BJ (cell line): ENCODE measurements around the gene SH3GLB2. TPM values are rescaled to one million over a fixed set of nuclear protein-coding genes. Genes with fewer than 3 reads are reported as not detected.
"Not testable (repeated sequence)": the region's sequence is repeated elsewhere in the genome, so short reads cannot be mapped to it uniquely, and the experiment has no call there.

Experiments used
- CTCF ChIA-PET: fragments of 350-600 bp; formaldehyde crosslinking; extraction: SDS; loops from one replicate; lab custom pipeline; 2021; ENCODE audit warnings: antibody characterized with exemption, inconsistent platforms; lab: Yijun Ruan, JAX
- POLR2A ChIA-PET: fragments of 300-600 bp; sonication (Branson Sonifier 250); formaldehyde crosslinking; extraction: SDS; loops from one replicate; lab custom pipeline; 2021; ENCODE audit warnings: antibody characterized with exemption; lab: Charles Lee
- DNase-seq: peaks from one replicate; pipeline ENCODE4 v3.0.0-alpha.2; 2011; ENCODE audit warnings: low read depth
- H3K27me3 ChIP-seq: 2 replicates; pipeline ENCODE4 v1.6.0; 2011; ENCODE audit warnings: low read length; ENCODE audit not compliant: control insufficient read depth, insufficient read depth
- H3K36me3 ChIP-seq: 2 replicates; pipeline ENCODE4 v1.5.1; 2011; ENCODE audit warnings: low read length; ENCODE audit not compliant: control insufficient read depth, insufficient read depth
- H3K4me3 ChIP-seq: 2 replicates; pipeline ENCODE4 v1.5.1; 2011; ENCODE audit warnings: low read depth, mild to moderate bottlenecking, control low read depth, low read length
- CTCF ChIP-seq: IDR thresholded peaks from 2 replicates; pipeline ENCODE4 v1.5.1; 2011; ENCODE audit warnings: low read depth, mild to moderate bottlenecking, control low read depth, inconsistent platforms, low read length, moderate library complexity; ENCODE audit not compliant: insufficient read depth
- polyA plus RNA-seq: library from polyadenylated mRNA; depleted of rRNA; stranded (reverse); fragments of >200 nt; gene quantifications from 2 replicates; pipeline ENCODE4 v1.2.3, GENCODE V29; 2011

The SH3GLB2 gene
- polyA plus RNA-seq, 1 experiment: 52.7 TPM

- CTCF ChIA-PET: interaction anchor here (1.3 to 1.9 kb wide), 2 partner anchors 9 to 16 kb away, joined by 3 to 6 read pairs; no protein-coding TSS in a partner anchor
- no peaks in the 10 kb centered on the region for H3K27me3 ChIP-seq
- peaks cover 12% of the 10 kb centered on the region for H3K36me3 ChIP-seq
- POLR2A ChIA-PET: no interaction called here
- DNase-seq: no peak
- H3K4me3 ChIP-seq: no peak overlapping the region
- no peak for TF ChIP-seq CTCF
These were observed 10.2 kb upstream of the SH3GLB2 start for GRCh38 chr9:129038109-129038852.

GRCh38 chr9:129037767-129038098 lies 9.6 kb upstream of the SH3GLB2 start:
- ChIA-PET CTCF (interaction anchor here (0.9 to 1.9 kb wide), 3 partner anchors 8 to 22 kb away, joined by 3 to 6 read pairs (median 3); no protein-coding TSS in a partner anchor), POLR2A (no interaction called here)
- Histone ChIP-seq H3K27me3 (no peaks in the 10 kb centered on the region), H3K36me3 (peaks cover 12% of the 10 kb centered on the region), H3K4me3 (peak overlapping the region; percentile 93)
- DNase-seq: no peak
- TF ChIP-seq CTCF: no peak

GRCh38 chr9:129036923-129037766 lies 9.0 kb upstream of the SH3GLB2 start:
- ChIA-PET CTCF (interaction anchor here (0.9 to 1.9 kb wide), 2 partner anchors 8 to 22 kb away, joined by 3 to 6 read pairs; no protein-coding TSS in a partner anchor), POLR2A (no interaction called here)
- Histone ChIP-seq H3K27me3 (no peaks in the 10 kb centered on the region), H3K36me3 (peaks cover 8% of the 10 kb centered on the region), H3K4me3 (peak overlapping the region; percentile 93)
- DNase-seq: no peak
- TF ChIP-seq CTCF: no peak

GRCh38 chr9:129036241-129036922 lies 8.3 kb upstream of the SH3GLB2 start, which contains the start of gene MIGA2:
TSS of gene MIGA2 (plus strand) at chr9:129036626. CDS start at chr9:129040595, 3,969 bp downstream.
- Histone ChIP-seq H3K27me3 (no peaks in the 10 kb centered on the region), H3K4me3 (peak within 1 kb of the TSS; percentile 93), H3K36me3 (peaks cover 1% of the 10 kb centered on the region; the same call in 1 of the 2 replicates)
- POLR2A ChIA-PET: interaction anchor here (0.6 kb wide), 1 partner anchor 177 kb away, joined by 5 read pairs; no protein-coding TSS in a partner anchor
- DNase-seq: peak; percentile 96
- CTCF ChIA-PET: interaction anchor here (0.5 kb wide), 1 partner anchor 19 kb away, joined by 3 read pairs; no protein-coding TSS in a partner anchor
- TF ChIP-seq CTCF: no peak

GRCh38 chr9:129035838-129036237 lies 7.7 kb upstream of the SH3GLB2 start:
- not testable (repeated sequence) for DNase-seq, H3K36me3 ChIP-seq, H3K27me3 ChIP-seq
- peak overlapping the region; percentile 28 for H3K4me3 ChIP-seq
- ChIA-PET POLR2A (interaction anchor here (0.6 kb wide), 1 partner anchor 177 kb away, joined by 5 read pairs; no protein-coding TSS in a partner anchor), CTCF (interaction anchor here (0.5 kb wide), 1 partner anchor 19 kb away, joined by 3 read pairs; no protein-coding TSS in a partner anchor)
